Thyroid gland (tissue), 4 donors: ENCODE data around the gene PRKAA2. TPM values are rescaled to one million over a fixed set of nuclear protein-coding genes. Genes with fewer than 3 reads are reported as not detected.

Experiments used
- DNase-seq, 2 donors: peaks; one replicate each; pipeline ENCODE4 v3.0.0-alpha.2; 2019
- H3K27ac ChIP-seq, 3 donors: fragments of 200-600 bp; sonication (generic); 1 replicate in 2 of 3; 2 replicates in 1 of 3; pipeline ENCODE4 v1.5.1; 2016 to 2019; ENCODE audit warnings: mild to moderate bottlenecking in 1 of 3, moderate library complexity in 1 of 3
- H3K27me3 ChIP-seq: fragments of 200-600 bp; sonication (generic); one replicate; pipeline ENCODE4 v1.5.1; 2019
- H3K36me3 ChIP-seq, 2 donors: fragments of 200-600 bp; sonication (generic); one replicate each; pipeline ENCODE4 v1.5.1; 2016 to 2019
- H3K4me1 ChIP-seq, 2 donors: fragments of 200-600 bp; sonication (generic); one replicate each; pipeline ENCODE4 v1.5.1; 2017 to 2019
- H3K4me3 ChIP-seq, 3 donors: fragments of 200-600 bp; sonication (generic); replicated peaks in 1 of 3; 1 replicate in 2 of 3; 2 replicates in 1 of 3; pipeline ENCODE4 v1.5.1; 2016; ENCODE audit warnings: mild to moderate bottlenecking in 1 of 3
- H3K9me3 ChIP-seq: fragments of 200-600 bp; sonication (generic); one replicate; pipeline ENCODE4 v1.5.1; 2017
- POLR2A ChIP-seq, 2 donors: fragments of 450-650 bp; IDR thresholded peaks; one replicate each; pipeline ENCODE4 v1.6.1; 2017; ENCODE audit warnings: antibody characterized with exemption in 2 of 2, mild to moderate bottlenecking in 2 of 2, moderate library complexity in 1 of 2
- WGBS, 2 donors: methylation state at CpG; one replicate each; pipeline ENCODE4 v1.1.5; 2017; 5-methylcytosine and 5-hydroxymethylcytosine counted together
- intact Hi-C: fragments of 100-400 bp; cut with DNase I; formaldehyde crosslinking; loops from one replicate; pipeline ENCODE4 v1.15.1; 2023
- small RNA-seq: library from RNA; depleted of rRNA; stranded (forward); fragments of <200 nt; gene quantifications from one replicate; pipeline ENCODE3, GENCODE V24; 2016
- total RNA-seq, 4 donors: library from RNA; depleted of rRNA; stranded (reverse); fragments of >200 nt; gene quantifications; one replicate each; pipeline ENCODE4 v1.2.3, GENCODE V29; 2016
- TF ChIP-seq, protein P1 (sequence below), 6 experiments: fragments of 200-600 bp in 3 of 6; fragments of 450-650 bp in 3 of 6; sonication (generic) in 3 of 6; IDR thresholded peaks; one replicate each; pipeline ENCODE4 v1.5.1; 2016 to 2019; ENCODE audit warnings: antibody characterized with exemption in 6 of 6, mild to moderate bottlenecking in 2 of 6, inconsistent platforms in 1 of 6, moderate library complexity in 1 of 6

The PRKAA2 gene
- total RNA-seq, 4 donors from 2014 or later, result 10.4 to 16.5 (median 14.3) TPM

- H3K27me3 ChIP-seq, result no peaks in the 10 kb centered on the region
- intact Hi-C loops, result no loop called here
- no peak overlapping the region for H3K4me3 ChIP-seq
- WGBS, 2 donors, result 22 to 44% methylated on average over 3 of the region's 3 CpGs
- TF ChIP-seq POLR2A (IDR thresholded peaks at IDR 0.05), result no peak
- TF ChIP-seq, protein P1, sequence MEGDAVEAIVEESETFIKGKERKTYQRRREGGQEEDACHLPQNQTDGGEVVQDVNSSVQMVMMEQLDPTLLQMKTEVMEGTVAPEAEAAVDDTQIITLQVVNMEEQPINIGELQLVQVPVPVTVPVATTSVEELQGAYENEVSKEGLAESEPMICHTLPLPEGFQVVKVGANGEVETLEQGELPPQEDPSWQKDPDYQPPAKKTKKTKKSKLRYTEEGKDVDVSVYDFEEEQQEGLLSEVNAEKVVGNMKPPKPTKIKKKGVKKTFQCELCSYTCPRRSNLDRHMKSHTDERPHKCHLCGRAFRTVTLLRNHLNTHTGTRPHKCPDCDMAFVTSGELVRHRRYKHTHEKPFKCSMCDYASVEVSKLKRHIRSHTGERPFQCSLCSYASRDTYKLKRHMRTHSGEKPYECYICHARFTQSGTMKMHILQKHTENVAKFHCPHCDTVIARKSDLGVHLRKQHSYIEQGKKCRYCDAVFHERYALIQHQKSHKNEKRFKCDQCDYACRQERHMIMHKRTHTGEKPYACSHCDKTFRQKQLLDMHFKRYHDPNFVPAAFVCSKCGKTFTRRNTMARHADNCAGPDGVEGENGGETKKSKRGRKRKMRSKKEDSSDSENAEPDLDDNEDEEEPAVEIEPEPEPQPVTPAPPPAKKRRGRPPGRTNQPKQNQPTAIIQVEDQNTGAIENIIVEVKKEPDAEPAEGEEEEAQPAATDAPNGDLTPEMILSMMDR (IDR thresholded peaks at IDR 0.05), result no peak
- DNase-seq, result no peak
- no peak overlapping the region for H3K27ac ChIP-seq
- H3K4me1 ChIP-seq, result peaks cover 4 to 13% of the 10 kb centered on the region in 2 donors
- no peaks in the 10 kb centered on the region for H3K9me3 ChIP-seq
- no peaks in the 10 kb centered on the region for H3K36me3 ChIP-seq
Observed at GRCh38 chr1:56758794-56759193, 113.7 kb downstream of the PRKAA2 start.

Small RNAs within 50 kb of the gene (small RNA-seq; reads per million reads assigned to genes)
- gene AC099789.1, result not detected

Other genes with a start within 250 kb of the PRKAA2 start
- gene PLPP3, start 65.8 kb upstream of the PRKAA2 start, total RNA-seq, result 100 to 1,000 TPM; 257 to 764 (median 675) TPM
- gene FYB2, start 174.1 kb downstream of the PRKAA2 start, total RNA-seq, result 1 to 10 TPM in 1 of 4 donors, under 1 TPM in 2, not detected in 1; 0.13 to 1.6 (median 0.78) TPM
- gene C8A, start 209.5 kb downstream of the PRKAA2 start, total RNA-seq, result not detected